Measurements from ENCODE around the gene CELF1. TPM values are rescaled to one million over a fixed set of nuclear protein-coding genes. Genes with fewer than 3 reads are reported as not detected.

CELF1 gene
- total RNA-seq, 1 experiment from 2014 or later = 152 TPM

DNA sequence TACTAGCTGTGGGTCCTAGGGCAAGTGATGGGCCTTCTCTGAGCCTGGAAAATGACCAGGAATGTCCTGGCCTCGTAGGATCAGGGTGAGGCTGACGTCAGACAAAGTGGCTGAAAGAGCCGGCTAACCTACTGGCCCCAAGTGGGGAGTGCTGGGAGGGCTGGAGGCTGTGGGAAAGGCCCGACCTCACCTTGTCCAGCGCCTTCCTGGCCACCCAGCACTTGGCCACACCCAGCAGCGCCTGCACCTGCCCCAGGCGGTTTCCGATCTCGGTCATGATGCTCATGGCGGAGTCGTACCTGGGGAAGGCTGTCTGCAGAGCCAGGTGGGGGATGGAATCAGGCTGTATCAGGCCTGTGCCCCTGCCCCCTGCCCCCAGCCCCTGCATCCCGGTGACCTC is 111.5 kb downstream of the CELF1 start:
- no peaks in the 10 kb centered on the region for H3K4me1 ChIP-seq
- BruUV-seq (replicated peaks) = no TSS peak
- ChIA-PET CTCF (no interaction called here), POLR2A (no interaction called here)
- no peaks in the 10 kb centered on the region for H3K9me3 ChIP-seq
- H3K9me3 Mint-ChIP-seq (ENCODE audit: unreplicated experiment) = no peaks in the 10 kb centered on the region
- H3K4me3 ChIP-seq (ENCODE audit: low read depth, low read length) = no peak overlapping the region
- H3K36me3 Mint-ChIP-seq (ENCODE audit: insufficient read depth, unreplicated experiment) = no peaks in the 10 kb centered on the region
- H3K27ac Mint-ChIP-seq (ENCODE audit: unreplicated experiment) = no peak overlapping the region
- DNase-seq = no peak
- H3K27me3 Mint-ChIP-seq (ENCODE audit: insufficient read depth, unreplicated experiment) = no peaks in the 10 kb centered on the region
- TF ChIP-seq, protein P1, sequence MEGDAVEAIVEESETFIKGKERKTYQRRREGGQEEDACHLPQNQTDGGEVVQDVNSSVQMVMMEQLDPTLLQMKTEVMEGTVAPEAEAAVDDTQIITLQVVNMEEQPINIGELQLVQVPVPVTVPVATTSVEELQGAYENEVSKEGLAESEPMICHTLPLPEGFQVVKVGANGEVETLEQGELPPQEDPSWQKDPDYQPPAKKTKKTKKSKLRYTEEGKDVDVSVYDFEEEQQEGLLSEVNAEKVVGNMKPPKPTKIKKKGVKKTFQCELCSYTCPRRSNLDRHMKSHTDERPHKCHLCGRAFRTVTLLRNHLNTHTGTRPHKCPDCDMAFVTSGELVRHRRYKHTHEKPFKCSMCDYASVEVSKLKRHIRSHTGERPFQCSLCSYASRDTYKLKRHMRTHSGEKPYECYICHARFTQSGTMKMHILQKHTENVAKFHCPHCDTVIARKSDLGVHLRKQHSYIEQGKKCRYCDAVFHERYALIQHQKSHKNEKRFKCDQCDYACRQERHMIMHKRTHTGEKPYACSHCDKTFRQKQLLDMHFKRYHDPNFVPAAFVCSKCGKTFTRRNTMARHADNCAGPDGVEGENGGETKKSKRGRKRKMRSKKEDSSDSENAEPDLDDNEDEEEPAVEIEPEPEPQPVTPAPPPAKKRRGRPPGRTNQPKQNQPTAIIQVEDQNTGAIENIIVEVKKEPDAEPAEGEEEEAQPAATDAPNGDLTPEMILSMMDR (IDR thresholded peaks at IDR 0.05; ENCODE audit: insufficient read depth in 1 of 2, low read depth in 1 of 2, low read length in 1 of 2, severe bottlenecking in 1 of 2, unreplicated experiment in 1 of 2) = no peak
- H3K4me3 Mint-ChIP-seq (ENCODE audit: unreplicated experiment) = no peak overlapping the region
- no peaks in the 10 kb centered on the region for H3K27me3 ChIP-seq (replicated peaks; ENCODE audit: control insufficient read depth, insufficient read depth, low read length)
- intact Hi-C loops (cut with micrococcal nuclease; ENCODE audit: unreplicated experiment) = no loop called here
- no peaks in the 10 kb centered on the region for H3K4me1 Mint-ChIP-seq (ENCODE audit: low read depth, unreplicated experiment)
- H3K36me3 ChIP-seq (ENCODE audit: control insufficient read depth, insufficient read depth, low read length) = no peaks in the 10 kb centered on the region

GRCh38 chr11:47440054-47440476 is 112.9 kb downstream of the CELF1 start:
- intact Hi-C loops (cut with micrococcal nuclease; ENCODE audit: unreplicated experiment) = no loop called here
- CTCF ChIA-PET = interaction anchor here (1.0 kb wide), 1 partner anchor 14 kb away, joined by 3 read pairs; no protein-coding TSS in a partner anchor
- Mint-ChIP-seq H3K27ac (ENCODE audit: unreplicated experiment) (no peak overlapping the region), H3K4me1 (ENCODE audit: low read depth, unreplicated experiment) (no peaks in the 10 kb centered on the region), H3K27me3 (ENCODE audit: insufficient read depth, unreplicated experiment) (no peaks in the 10 kb centered on the region), H3K9me3 (ENCODE audit: unreplicated experiment) (no peaks in the 10 kb centered on the region), H3K36me3 (ENCODE audit: insufficient read depth, unreplicated experiment) (peaks cover 5% of the 10 kb centered on the region), H3K4me3 (ENCODE audit: unreplicated experiment) (no peak overlapping the region)
- Histone ChIP-seq H3K4me1 (no peaks in the 10 kb centered on the region), H3K27me3 (replicated peaks; ENCODE audit: control insufficient read depth, insufficient read depth, low read length) (no peaks in the 10 kb centered on the region), H3K36me3 (ENCODE audit: control insufficient read depth, insufficient read depth, low read length) (no peaks in the 10 kb centered on the region), H3K4me3 (ENCODE audit: low read depth, low read length) (no peak overlapping the region), H3K9me3 (no peaks in the 10 kb centered on the region)
- no peak for DNase-seq
- POLR2A ChIA-PET = no interaction called here
- TF ChIP-seq, protein P1 (IDR thresholded peaks at IDR 0.05; ENCODE audit: insufficient read depth in 1 of 2, low read depth in 1 of 2, low read length in 1 of 2, severe bottlenecking in 1 of 2, unreplicated experiment in 1 of 2) = no peak
- BruUV-seq (replicated peaks) = no TSS peak

- CTCF ChIA-PET = no interaction called here
Measured at GRCh38 chr11:47438721-47439120, 114.2 kb downstream of the CELF1 start.

More at GRCh38 chr11:47438721-47439120, 114.2 kb downstream of the CELF1 start:
- Mint-ChIP-seq H3K27ac (ENCODE audit: unreplicated experiment) (no peak overlapping the region), H3K27me3 (ENCODE audit: insufficient read depth, unreplicated experiment) (no peaks in the 10 kb centered on the region), H3K4me1 (ENCODE audit: low read depth, unreplicated experiment) (no peaks in the 10 kb centered on the region), H3K4me3 (ENCODE audit: unreplicated experiment) (no peak overlapping the region), H3K36me3 (ENCODE audit: insufficient read depth, unreplicated experiment) (peaks cover 5% of the 10 kb centered on the region), H3K9me3 (ENCODE audit: unreplicated experiment) (no peaks in the 10 kb centered on the region)
- H3K4me1 ChIP-seq = no peaks in the 10 kb centered on the region
- TF ChIP-seq, protein P1 (IDR thresholded peaks at IDR 0.05; ENCODE audit: insufficient read depth in 1 of 2, low read depth in 1 of 2, low read length in 1 of 2, severe bottlenecking in 1 of 2, unreplicated experiment in 1 of 2) = no peak
- H3K27me3 ChIP-seq (replicated peaks; ENCODE audit: control insufficient read depth, insufficient read depth, low read length) = no peaks in the 10 kb centered on the region
- intact Hi-C loops (cut with micrococcal nuclease; ENCODE audit: unreplicated experiment) = no loop called here
- POLR2A ChIA-PET = no interaction called here
- no peak for DNase-seq
- no peaks in the 10 kb centered on the region for H3K9me3 ChIP-seq
- no peaks in the 10 kb centered on the region for H3K36me3 ChIP-seq (ENCODE audit: control insufficient read depth, insufficient read depth, low read length)
- H3K4me3 ChIP-seq (ENCODE audit: low read depth, low read length) = no peak overlapping the region
- no TSS peak for BruUV-seq (replicated peaks)
